Effector CD8-positive, alpha-beta T cell (primary cell): ENCODE measurements around the gene BTBD1.
"Not testable (repeated sequence)": the region's sequence is repeated elsewhere in the genome, so short reads cannot be mapped to it uniquely, and the experiment has no call there.

ENCODE experiments used
- DNase-seq: peaks from one replicate; lab custom pipeline; 2025; lab: John Stamatoyannopoulos, UW

The BTBD1 gene

DNA sequence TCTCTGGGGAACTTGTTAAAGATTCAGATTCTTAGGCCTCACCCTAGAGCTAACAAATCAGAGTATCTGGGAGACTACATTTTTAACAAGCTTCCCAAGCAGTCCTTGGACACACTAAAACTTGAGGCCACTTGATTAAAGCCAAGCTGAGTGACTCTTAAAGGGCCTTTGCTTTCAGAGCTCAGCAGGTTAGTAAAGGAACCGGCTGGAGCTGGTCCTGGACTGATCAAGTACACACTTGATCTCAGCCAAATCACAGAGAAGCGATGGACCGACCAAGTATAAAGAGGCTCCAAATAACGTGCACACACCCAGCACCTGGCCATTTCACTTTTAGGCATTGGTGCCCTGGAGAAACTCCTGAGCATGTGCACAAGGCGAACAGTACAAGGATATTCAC lies 27.5 kb upstream of the BTBD1 start:
- no peak for DNase-seq

DNA sequence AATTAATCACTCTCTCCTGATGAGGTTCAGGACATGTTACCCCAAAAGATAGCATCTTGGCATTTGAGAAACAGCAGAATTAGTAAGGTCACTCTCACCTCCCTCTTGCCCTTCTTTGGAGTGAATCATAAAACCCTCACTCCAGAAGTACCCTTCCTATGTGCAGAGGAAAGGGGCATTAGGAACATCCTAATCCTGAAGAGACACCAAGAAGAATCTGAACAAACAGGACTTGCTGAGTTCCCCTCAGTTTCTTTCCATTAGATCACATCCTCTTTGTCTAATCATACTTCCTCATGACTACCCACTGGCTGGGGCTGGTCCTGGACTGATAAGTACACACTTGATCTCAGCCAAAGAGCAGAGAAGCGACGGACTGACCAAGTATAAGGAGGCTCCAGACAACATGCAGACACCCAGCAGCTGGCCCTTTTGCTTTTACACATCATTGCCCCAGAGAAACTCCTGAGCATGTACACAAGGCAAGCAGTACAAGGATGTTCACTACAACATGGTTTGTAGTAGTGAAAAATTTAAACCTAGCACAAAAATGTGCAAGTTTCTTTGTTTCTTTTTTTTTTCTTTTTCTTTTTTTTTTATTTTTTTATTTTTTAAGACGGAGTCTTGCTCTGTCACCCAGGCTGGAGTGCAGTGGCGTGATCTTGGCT lies 25.4 kb upstream of the BTBD1 start:
- no peak for DNase-seq

DNA sequence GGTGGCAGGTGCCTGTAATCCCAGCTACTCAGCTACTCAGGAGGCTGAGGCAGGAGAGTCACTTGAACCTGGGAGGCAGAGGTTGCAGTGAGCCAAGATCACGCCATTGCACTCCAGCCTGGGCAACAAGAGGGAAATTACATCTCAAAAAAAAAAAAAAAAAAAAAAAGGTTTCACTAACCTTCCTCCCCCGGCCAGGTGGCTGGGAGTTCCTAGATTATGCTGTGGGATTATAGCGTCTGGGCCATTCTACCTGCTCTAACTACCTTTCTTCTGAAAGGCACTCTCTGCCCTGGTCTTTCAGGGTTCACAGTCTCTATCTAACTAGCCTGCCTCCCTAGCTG lies 24.9 kb upstream of the BTBD1 start:
- not testable (repeated sequence) for DNase-seq

GRCh38 chr15:83090465-83090864 lies 23.4 kb upstream of the BTBD1 start:
- DNase-seq: no peak

- DNase-seq: no peak
Observed at GRCh38 chr15:83088876-83089275, 21.8 kb upstream of the BTBD1 start.

DNA sequence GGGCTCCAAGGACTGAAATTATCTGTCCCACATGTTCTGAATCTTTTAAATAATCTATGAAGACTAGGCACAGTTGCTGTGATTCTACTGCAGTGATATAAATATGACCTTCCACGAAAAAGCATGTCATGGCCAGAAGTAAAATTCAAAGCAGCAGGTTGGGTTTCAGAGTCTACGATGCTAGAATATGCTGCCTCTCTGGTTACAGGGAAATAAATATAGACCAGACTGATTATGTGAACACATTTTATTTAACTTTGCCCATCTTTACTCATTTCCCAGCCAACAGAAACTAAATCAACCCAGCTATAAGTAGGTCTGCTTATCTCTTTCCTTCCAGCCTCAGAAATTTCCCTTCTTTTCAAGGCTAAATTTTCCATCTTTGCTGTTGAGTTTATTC lies 20.5 kb upstream of the BTBD1 start:
- no peak for DNase-seq

GRCh38 chr15:83085864-83086552 lies 19.0 kb upstream of the BTBD1 start:
- DNase-seq: not testable (repeated sequence)

GRCh38 chr15:83085461-83085860 lies 18.4 kb upstream of the BTBD1 start:
- not testable (repeated sequence) for DNase-seq

DNA sequence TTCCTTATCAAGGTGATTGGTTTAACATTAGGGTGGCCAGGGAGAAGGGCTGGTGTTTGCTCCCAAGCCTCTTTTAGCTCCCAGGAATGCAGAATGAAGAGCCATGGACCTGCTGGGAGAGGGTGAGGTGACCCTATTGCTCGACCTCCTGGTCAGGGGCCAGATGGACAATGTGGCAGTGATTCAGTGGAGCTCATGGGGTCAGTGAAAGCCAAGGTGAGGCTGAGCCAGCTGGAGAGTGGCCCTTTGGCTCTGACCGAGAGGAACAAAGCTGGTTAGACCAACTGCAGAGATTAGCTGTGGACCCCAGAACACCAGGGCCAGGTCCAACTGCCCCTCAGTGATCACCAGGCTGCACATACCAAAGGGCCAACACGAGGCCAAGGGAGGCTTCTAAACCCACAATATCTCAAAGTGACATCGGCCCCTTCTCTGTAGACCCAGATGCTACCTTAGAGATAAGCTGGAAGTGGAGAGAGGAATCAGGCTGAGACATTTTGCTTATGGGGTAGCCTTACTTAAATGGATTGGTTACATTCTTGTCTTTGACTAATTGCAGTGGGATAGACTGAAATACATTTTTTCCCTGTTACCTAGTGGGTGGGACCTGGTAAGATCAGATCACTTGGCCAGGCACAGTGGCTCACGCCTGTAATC lies 15.8 kb upstream of the BTBD1 start:
- no peak for DNase-seq

DNA sequence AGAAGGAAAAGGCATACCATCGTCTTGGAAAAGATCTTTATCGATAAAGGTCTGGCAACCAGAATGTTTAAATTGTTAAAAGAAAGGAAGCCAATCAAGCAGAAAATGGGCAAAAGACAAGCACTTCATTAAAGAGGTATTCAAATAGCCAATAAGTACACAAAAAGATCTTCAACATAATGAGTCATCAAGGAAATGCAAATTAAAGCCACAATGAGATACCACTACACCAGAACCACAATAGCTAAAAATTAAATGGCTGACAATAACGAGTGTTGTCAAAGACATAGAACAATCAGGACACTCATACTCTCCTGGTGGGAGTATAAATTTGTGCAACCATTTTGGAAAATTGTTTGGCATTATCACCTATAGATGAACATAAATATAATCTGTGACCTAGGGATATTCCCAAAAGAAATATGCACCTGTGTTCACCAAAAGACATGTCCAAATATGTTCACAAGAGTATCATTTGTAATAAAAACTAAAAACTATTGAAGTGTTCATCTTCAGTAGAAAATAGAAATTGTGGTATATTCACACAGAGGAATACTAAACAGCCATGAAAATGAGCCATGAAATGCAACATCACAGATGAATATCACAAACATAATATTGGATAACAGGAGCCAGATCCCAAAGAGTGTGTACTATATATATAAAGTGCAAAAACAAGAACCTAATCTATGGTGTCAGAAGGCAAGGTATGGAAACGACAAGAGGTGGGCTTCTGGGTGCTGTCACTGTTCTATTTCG lies 14.4 kb upstream of the BTBD1 start:
- DNase-seq: no peak

- no peak for DNase-seq
Observed at GRCh38 chr15:83078712-83079111, 11.7 kb upstream of the BTBD1 start.

DNA sequence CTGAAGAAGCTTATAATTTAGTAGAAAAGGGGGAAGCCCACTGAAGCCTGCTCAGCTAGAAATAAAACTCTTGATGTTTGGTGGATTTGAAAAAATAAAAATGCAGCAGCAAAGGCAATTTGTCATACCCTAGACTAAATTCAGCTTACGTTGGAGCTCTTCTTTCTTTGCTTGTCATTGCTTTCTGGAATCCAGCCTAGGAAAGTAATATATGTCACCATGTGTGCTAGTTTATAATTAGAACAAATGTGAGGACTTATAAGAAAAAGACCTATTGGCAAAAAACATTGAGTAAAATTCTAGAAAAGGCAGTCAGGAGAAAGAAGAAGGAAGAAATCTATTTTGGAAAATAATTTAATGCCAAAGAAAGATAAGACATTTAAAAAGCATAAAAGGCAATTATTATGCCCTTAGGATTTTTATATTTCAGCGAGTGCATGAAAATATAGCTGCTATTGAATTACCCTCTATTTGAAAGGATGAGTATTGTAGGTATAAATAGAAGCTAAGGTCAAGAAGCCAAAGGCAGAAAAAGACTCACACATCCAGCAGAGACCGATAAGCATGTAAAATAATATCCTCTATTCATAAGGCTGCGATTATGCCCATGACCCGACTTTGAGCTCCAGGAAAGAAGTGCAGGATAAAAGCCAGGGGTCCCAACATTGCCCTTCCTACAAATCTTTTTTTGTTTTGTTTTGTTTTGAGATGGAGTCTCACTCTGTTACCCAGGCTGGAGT lies 10.6 kb upstream of the BTBD1 start:
- DNase-seq: no peak

DNA sequence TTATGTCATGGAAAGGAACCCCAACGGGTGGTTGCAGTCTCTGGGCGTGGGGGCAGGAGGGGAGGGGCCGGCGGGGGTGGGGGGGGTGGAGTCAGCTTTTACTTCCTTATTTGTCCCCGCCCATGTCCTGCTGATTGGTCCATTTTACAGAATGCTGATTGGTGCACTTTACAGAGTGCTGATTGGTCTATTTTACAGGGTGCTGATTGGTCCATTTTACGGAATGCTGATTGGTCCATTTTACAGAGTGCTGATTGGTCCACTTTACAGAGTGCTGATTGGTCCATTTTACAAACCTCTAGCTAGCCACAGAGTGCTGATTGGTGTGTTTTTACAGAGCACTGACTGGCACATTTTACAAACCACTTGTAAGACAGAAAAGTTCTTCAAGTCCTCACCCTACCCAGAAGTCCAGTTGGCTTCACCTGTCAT lies 2.2 kb upstream of the BTBD1 start:
- peak; percentile 4 for DNase-seq

DNA sequence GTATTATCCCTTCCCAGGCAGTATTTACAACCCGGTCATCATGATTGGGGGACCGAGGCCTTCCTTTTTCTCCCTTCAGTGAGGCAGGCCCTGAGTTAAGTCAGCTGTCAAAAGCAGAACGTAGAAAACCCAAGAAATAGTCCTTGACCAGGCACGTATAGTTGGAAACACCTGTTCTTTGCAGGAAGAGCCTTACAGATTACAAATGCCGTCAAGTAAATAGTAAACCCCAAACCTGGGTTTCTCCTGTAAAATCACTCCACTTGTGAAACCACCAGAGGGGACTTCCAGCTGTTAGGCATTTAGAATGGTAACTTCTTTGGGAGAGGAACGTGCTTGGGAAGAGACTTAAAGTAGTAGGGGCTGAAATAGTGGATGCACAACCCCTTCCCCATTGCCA lies 1.0 kb upstream of the BTBD1 start:
- no peak for DNase-seq

DNA sequence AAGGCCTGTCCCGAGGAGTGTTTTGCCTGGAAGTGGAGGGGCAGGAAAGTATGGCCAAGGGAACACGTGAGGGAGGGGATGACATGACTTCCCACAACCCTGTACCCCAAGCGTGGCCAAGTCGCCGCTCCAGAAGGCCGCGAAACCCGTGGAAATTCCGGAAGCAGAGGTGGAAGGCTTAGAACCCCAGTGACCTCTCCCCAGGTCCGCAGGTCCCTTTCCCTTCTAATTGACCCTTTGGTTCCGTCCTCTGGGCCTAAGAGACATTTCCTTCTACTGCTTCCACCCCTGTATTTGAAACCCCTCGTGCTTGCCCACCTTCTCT lies 548 bp upstream of the BTBD1 start:
- no peak for DNase-seq

DNA sequence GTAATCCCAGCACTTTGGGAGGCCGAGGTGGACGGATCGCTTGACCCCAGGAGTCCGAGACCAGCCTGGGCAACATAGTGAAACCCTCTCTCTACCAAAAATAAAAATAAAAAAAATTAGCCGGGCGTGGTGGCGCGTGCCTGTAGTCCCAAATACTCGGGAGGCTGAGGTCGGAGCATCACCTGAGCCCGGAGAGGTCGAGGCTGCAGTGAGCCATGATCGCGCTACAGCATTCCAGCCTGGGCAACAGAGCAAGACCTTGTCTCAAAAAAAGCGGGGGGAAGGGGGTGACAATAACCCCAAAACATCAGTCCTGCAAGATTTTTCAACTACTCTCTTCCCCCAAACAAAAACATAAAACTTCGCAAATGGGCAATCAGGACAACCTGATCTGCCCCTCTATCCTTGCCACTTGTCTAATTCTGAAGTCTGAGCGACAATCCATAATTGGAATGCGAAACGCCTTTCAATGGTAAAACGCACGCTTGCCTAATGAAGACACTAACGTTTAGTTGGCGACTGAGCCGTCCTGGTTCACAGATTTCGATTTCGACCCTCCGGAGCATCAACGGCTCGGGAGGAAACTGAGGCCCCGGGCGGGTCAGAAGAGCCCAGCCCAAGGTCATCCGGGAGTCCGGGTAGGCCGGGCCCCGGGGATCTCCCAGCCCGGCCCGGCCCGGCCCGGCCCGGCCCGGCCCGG lies 868 bp downstream of the BTBD1 start:
- DNase-seq: no peak

GRCh38 chr15:83065431-83065830 lies 1.6 kb downstream of the BTBD1 start:
- no peak for DNase-seq

GRCh38 chr15:83064859-83065258 lies 2.2 kb downstream of the BTBD1 start:
- no peak for DNase-seq

- DNase-seq: no peak
Observed at GRCh38 chr15:83063551-83063950, 3.5 kb downstream of the BTBD1 start.

GRCh38 chr15:83062768-83063180 lies 4.3 kb downstream of the BTBD1 start:
- DNase-seq: no peak

DNA sequence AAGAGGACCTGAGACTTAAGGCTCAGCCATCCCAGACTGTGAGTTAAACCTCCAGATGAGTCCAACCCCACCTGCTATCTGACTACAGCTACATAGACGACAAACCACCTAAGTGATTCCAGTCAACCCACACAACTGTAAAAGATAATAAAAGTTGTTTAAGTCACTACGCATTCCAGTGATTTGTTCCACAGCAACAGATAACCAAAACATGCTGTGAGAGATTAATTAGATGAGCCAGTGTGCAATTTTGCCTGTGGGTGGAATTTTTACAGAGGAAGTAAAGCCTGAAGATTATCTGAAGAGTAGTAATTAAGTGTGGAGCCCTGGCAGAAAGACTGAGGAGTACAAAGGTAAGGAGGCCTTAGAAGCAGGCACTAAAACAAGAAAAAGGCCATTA lies 5.4 kb downstream of the BTBD1 start:
- no peak for DNase-seq
